HG02870 (cell line): ENCODE measurements around the gene GRHPR.
"Not testable (repeated sequence)": the region's sequence is repeated elsewhere in the genome, so short reads cannot be mapped to it uniquely, and the experiment has no call there.

Experiments used
- ATAC-seq: cut with Tn5 transposase; IDR thresholded peaks from one replicate; pipeline ENCODE4 v1.9.1; 2021; ENCODE audit warnings: mild to moderate bottlenecking, moderate library complexity; ENCODE audit not compliant: unreplicated experiment

GRHPR gene

DNA sequence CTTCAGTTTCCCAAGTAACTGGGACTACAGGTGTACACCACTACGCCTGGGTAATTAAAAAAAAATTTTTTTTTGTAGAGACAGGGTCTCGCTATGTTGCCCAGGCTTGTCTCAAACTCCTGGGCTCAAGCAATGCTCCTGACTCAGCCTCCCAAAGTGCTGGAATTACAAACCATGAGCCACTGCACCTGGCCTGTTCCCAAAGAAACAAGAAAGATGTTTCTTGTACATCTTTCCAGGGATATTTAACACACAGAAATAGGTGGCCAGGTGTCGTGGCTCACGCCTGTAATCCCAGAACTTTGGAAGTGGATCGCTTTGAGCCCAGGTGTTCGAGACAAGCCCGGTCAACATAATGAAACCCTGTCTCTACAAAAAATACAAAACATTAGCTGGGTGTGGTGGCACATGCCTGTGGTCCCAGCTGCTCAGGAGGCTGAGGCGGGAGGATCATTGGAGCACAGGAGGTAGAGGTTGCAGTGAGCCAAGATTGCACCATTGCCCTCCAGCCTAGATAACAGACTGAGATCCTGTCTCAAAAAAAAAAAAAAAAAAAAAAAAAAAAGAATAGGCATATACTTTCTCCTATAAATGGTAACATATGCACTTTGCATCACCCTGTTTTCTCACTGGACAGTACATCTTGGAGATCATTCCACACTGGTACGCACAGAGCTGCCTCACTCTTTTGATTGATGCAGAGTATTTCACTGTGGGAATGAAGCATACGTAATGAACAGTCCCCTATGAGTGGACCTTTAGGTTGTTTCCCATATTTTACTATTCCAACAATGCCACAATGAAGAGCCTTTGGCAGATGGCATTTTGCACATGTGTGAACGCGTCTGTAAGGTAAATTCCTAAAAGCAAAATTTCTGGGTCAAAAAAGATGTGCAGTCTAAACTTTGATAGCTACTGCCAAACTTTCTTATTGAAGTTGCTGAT is 2.0 kb upstream of the GRHPR start:
- no peak for ATAC-seq

DNA sequence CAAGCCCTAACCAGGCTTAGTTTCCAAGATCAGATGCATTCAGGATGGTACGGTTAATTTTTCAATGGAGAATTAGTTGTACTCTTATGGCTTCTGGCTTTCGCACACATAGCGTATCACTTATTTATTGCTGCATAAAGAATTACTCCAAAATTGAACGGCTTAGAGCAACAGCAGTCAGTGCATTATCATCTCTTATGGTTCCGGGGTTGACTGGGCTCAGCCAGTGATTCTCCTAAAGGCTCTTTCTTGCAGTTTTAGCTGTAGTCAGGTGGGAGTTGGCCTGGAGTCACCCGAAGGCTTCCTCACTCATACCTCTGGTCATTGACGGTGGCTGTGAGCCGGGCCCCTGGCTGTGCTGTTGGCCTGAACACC is 595 bp upstream of the GRHPR start:
- no peak for ATAC-seq

DNA sequence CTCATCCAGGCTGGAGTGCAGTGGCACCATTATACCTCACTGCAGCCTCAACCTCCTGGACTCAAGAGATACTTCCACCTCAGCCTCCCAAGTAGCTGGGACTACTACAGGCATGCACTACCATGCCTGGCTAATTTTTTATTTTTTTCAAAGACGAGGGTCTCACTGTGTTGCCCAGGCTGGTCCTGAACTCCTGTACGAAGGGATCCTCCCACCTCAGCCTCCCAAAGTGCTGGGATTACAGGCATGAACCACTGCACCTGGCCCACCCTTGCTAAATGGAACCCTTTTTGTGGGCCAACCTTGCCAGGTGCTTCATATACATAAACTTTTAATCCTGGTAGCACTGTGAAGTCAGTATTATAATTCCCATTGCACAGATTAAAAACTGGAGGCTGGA is 1.0 kb downstream of the GRHPR start:
- no peak for ATAC-seq

DNA sequence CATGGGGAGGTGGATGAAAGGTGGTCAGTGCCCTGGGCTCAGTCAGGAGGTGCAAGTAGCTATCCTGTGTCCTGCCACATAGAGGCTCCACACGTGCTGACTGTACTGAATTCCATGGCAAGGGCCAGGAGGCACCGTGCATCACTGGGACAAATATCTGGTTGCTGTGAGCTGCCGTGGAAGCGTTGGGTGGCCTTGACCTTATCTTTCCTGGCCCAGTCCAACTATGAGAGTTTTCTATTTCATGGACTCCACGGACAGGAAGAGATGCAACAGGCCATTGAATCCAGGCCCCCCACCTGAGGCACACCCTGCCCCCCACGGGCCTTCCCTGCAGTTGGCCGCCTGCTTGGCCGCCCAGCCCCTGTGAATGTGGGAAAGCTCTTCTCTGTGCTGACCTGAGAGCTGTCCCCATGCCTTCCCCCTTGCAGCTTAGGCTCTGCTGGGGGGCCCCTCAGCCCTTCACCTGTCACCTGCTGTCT is 1.7 kb downstream of the GRHPR start:
- ATAC-seq: no peak

DNA sequence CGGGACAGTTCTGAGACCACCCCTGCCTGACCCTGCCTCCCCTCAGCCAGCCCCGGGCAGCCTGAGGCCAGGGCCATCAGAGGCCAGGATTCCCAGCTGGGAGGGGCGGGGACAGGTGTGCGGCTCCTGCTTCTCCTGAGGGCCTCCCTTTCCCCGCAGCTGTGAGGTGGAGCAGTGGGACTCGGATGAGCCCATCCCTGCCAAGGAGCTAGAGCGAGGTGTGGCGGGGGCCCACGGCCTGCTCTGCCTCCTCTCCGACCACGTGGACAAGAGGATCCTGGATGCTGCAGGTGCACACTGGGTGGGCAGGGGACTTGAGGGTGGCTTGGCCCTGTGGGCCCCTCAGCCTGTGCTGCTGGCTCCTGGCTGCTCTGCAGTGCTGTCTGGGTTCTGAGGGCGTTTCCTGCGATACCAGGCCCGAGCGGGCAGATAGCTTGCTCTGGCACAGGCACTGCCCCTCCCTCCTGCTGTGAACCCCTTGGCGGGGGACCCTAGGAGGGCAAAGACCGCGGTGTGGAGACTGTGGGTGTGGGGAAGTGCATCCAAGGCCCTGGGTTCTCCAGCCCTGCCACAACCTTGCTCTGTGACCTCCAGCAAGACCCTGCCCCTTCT is 2.3 kb downstream of the GRHPR start:
- ATAC-seq: no peak

DNA sequence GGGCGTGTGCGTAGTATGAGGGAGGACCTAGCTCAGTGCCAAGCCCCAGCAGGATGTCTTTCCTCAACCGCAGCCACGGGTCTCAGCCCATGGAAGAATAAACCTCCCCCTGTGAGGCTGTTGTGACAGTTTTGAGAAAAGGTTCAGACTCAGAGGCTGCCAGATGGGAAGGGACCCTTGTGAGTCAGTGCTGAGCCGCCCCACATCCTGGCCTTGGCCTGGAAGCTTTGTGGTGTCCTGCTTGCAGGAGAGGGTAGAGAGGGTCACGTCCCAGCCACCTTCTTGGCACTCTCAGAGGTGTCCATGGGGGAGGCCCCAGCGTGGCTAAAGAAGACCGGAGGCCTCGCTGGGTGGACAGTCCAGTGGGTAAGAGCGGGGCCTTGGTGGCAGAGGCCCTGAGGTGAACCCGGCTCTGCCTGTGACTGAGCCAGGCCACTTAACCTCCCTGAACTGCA is 2.8 kb downstream of the GRHPR start:
- no peak for ATAC-seq

DNA sequence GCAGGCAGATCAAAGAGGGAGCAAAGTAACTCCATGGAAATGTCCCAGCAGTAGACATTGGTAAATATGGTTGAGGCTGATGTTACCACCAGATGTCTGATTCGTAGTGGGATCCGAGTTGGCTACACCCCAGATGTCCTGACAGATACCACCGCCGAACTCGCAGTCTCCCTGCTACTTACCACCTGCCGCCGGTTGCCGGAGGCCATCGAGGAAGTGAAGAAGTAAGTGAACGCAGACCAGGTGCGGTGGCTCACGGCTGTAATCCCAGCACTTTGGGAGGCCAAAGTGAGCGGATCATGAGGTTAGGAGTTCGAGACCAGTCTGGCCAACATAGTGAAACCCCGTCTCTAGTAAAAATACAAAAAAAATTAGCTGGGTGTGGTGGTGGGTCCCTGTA is 3.9 kb downstream of the GRHPR start:
- ATAC-seq: not testable (repeated sequence)

DNA sequence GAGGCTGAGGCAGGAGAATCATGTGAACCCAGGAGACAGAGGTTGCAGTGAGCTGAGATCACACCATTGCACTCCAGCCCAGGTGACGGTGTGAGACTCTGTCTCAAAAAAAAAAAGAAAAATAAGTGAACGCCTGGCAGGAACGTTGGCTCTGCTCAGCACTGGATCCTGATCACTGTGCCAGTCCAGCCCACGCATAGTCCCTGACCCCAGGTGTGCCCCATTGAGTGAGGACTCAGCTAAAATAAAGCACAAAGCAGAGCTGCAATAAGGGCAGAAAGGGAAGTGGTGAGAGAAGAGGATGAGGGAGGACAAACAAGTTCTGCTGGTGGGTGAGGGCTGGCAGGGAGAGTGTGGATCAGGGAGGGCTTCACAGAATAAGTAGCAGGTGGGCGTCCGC is 4.3 kb downstream of the GRHPR start:
- no peak for ATAC-seq

DNA sequence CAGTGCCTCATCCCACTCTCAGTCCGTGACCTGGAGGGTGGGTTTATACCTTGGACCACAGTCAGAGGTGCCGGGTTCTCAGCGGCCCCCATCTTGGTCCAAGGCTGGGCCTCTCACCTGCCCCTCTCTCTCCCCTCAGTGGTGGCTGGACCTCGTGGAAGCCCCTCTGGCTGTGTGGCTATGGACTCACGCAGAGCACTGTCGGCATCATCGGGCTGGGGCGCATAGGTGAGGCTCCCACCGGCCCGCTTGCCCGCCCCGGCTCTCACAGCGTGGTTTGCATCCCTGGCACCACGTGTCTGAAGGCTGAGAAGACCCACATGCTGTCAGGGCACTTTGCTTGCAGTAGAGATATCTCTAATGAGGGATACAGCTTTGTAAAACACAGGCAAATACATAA is 5.8 kb downstream of the GRHPR start:
- no peak for ATAC-seq

DNA sequence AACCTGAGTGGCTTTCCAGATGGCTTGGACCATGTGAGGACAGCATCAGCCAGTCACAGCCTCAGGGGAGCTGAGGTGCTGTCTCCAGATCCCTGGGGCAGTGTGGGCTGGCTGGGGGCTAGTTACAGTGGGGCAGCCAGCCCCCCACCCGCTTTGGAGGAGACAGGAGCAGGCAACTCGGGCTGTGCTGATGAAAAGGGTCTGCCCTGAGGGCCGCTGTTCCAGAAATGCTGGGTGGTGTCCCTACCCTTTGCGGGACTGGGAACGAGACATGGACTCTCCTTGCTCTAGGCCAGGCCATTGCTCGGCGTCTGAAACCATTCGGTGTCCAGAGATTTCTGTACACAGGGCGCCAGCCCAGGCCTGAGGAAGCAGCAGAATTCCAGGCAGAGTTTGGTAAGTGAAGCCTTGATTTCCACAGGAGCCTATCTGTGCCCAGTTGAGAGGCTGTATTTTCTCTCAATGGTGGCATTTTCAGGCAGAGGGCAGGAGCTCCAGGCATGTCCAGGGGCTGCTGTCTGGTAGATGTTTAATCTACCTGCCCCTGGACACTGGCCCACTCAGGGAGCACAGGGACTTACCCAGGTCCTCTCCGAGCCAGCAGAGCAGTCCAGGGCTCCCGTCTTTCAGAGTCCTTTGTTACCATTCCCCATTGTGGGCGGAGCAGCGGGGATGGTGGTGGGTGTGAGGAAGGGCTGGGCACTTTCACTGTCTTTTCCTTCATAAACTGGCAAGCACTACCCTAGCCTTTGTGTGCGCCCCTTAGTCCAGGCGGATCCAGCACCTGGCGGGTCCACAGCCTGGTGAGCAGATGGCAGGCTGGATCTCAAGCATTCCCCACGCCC is 7.2 kb downstream of the GRHPR start:
- no peak for ATAC-seq

DNA sequence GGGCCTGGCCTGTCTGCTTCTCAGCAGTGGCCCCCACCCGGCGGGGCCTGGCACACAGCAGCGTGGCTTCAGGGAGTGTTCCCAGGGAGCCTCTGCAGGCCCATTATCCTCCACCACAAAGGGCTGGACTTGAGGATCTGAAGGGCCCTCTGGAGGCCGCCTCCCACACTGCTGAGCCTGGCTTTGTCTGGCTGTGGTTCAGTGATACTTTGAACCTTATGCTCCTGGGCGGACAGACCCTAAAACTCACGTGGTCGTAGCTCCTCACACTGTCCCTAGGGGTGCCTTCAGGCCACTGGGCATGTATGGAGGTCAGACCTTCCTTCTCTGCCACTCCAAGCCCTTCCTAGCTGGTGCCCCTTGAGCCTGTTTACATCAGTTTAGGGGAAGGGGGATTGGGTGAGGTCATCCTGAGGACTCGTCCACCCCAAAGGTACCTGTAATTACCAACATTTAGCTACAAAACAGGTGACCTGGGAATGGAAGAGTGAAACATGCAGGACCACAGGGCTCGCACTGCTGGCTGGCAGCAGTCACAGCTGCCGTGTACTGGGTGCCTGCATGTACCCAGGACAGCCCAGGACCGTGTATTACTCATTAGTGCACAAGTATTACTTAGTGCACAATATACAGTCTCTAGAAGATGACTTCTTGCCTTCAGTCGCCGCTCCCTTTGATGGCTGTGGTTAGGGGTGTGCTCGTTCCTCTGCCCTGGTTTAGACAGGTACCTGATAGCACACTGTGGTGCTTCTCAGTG is 8.5 kb downstream of the GRHPR start:
- no peak for ATAC-seq

DNA sequence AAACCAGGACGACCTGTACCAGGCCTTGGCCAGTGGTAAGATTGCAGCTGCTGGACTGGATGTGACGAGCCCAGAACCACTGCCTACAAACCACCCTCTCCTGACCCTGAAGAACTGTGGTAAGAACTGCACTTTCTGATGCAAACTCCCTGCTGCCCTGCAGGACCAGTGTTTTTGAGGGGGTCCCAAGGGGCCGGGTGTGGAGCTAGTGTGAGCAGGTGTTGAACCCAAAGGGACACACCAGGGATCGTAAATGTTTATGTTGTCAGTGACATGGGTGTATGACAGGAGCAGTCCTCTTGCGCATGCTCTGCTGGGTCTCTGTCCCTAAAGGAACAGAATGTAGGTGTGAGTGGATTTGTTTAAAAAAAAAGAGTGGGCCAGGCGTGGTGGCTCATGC is 9.5 kb downstream of the GRHPR start:
- no peak for ATAC-seq

DNA sequence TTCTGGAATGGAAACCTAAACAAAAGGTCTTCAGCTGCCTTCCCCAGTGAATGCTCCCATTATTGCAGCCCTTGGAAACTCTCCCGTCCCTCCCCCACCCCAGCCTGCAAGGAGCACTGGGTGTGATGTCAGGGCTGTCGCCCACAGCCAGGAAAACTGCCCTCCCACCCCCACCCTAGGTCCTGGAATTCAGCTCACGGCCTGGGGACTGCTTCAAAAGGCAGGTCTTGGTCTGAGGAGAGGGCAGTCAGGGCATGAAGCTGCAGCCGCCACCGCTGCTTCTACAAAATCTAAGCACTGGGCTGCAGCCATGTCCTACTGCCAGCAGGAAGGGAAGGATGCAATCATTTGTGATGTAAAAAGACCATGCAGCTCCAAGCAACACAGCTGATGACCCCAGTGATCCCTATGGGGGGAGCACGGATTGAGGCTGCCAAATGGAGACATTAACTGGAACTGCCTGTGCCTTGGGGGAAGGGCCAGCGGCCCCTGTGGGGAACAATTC is 11.4 kb downstream of the GRHPR start:
- no peak for ATAC-seq

DNA sequence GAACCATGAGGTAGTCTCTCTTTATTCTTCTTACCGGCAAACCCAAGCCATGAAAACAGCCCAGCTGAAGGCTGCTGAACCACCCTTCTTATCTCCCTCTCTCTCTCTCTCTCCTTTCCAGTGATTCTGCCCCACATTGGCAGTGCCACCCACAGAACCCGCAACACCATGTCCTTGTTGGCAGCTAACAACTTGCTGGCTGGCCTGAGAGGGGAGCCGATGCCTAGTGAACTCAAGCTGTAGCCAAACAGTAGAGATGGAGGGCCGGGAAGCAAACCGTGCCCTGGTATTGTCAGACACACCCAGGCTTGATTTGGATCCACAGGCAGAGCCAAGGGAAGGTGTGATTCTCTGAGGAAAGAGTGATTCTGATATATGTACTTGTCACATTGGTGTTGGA is 14.0 kb downstream of the GRHPR start:
- no peak for ATAC-seq

DNA sequence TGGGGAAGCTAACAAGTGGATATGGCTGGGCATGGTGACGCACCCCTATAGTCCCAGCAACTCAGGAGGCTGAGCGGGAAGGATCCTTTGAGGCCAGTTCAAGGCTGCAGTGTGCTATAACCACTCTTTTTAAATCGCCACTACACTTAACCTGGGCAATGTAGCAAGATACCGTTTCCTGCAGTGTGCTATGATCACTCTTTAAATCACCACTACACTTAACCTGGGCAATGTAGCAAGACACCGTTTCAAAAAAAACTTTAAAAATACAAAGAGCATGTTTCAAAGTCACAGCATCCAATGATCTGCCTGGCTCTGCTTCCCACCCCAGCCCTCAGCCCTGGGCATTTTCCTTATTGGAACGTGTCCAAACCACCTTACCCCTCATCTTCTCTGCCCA is 14.5 kb downstream of the GRHPR start:
- ATAC-seq: no peak

DNA sequence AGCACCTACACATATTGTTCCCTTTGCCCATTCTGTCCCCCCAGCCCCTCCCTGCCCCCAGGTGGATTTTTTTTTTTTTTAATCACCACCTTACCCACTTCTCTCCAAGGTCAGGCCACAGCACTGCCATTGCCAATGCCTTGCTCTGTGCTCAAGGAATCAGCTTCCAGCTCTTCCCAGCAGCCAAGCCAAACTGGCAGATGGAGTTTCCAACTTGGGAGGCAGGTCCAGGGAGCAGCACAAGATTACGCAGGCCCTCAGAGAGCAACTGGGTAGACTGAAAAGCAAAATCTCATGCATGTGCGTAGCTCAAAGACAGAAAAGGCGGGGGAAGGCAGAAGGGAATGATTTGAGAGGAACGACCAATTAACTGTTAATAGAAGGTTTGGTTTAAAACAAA is 15.1 kb downstream of the GRHPR start:
- no peak for ATAC-seq

DNA sequence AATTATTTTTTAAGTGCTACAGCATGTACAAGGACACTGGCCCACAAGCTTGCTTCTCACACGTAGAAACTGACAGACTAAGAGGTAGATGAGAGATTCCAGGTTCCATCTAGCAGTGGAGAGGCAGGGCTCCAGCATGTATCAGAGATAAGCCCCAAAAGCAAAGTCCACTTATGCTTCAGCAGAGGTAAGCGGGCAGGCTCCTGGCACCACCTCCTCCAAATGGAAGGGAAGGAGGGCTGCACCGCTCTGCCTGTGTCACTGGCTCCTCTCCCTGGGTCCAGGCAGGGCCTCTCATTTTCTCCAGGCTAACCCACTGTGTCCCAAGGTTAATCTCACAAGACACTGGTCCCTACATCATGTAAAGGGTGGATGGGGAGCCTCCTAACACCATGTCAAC is 15.9 kb downstream of the GRHPR start:
- ATAC-seq: no peak

DNA sequence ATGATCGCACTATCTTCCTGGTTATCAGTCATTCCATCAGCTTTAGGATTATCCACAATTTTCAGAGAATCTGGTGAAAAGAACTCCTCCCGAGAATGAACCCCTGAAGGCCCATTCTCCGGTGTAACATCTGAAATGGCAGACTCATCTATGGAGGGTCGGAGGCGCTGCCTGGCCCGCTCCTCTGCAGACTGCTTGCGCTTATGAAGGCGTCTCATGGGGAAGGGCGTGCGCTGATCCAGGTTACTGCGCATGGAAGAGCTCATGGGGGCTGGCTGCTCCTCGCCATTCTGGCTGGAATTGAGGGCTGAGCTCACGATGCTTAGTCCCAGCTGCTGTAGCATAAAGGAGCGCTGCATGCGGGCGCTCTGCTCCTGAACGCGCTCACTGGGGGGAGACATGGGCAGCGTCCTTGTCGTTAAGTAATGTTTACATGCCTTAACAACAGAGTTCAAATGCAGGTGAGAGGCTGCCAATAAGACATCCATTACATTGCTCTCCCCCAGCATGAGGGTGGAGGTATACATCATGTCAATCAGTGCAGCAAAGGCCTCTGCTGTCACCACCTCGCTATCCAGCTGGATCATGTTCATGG is 19.4 kb downstream of the GRHPR start:
- ATAC-seq: no peak

DNA sequence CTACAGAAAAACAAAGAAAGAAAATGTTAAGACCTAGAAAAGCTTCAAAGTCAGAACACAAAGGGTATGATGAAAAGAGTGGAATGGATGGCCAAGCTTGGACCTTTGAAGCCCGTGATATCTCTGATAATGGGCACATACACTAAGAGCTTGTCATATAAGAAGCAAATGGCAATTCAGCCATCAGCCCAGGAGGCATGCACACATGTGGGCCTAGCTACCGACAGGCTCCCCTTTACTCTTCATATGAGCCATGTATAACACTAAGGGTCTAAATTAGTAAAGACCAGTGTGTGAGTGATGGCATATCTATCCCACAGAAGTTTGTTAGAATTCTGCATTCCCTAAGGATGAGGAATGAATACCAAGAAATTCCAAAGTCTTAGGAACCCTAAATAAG is 20.1 kb downstream of the GRHPR start:
- no peak for ATAC-seq

DNA sequence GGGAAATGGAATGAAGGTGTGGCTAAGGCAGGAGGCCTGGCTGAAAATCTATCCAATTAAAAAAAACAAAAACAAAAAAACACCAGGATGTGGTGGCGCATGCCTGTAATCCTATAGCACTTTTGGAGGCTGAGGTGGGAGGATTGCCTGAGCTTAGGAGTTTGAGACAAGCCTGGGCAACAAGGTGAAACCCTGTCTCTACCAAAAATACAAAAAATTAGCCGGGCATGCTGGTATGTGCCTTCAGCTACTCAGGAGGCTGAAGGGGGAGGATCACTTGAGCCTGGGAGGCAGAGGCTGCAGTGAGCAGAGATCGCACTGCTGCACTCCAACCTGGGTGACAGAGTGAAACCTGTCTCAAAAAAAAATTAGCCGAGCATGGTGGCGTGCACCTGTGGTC is 21.1 kb downstream of the GRHPR start:
- ATAC-seq: no peak
